Fibroblast of villous mesenchyme (primary cell): ENCODE results near the gene ATP8A1. TPM values are rescaled to one million over a fixed set of nuclear protein-coding genes. Genes with fewer than 3 reads are reported as not detected.
A peak's percentile ranks its signal among the peaks of the same experiment; 100 is the strongest.

Source experiments
- DNase-seq: peaks from one replicate; pipeline ENCODE4 v3.0.0-alpha.2; 2010; ENCODE audit warnings: low read depth
- H3K4me3 ChIP-seq: 2 replicates; pipeline ENCODE4 v1.5.1; 2011; ENCODE audit warnings: low read depth, mild to moderate bottlenecking, low read length
- total RNA-seq: library from RNA; depleted of rRNA; stranded (reverse); fragments of >200 nt; gene quantifications from 2 replicates; pipeline ENCODE4 v1.2.3, GENCODE V29; 2012
- TF ChIP-seq, protein P1 (sequence below): IDR thresholded peaks from 2 replicates; pipeline ENCODE4 v1.5.1; 2012; ENCODE audit warnings: low read depth, mild to moderate bottlenecking, low read length; ENCODE audit not compliant: insufficient read depth

The ATP8A1 gene
- total RNA-seq, 1 donor: 0.86 TPM

- TF ChIP-seq, protein P1, sequence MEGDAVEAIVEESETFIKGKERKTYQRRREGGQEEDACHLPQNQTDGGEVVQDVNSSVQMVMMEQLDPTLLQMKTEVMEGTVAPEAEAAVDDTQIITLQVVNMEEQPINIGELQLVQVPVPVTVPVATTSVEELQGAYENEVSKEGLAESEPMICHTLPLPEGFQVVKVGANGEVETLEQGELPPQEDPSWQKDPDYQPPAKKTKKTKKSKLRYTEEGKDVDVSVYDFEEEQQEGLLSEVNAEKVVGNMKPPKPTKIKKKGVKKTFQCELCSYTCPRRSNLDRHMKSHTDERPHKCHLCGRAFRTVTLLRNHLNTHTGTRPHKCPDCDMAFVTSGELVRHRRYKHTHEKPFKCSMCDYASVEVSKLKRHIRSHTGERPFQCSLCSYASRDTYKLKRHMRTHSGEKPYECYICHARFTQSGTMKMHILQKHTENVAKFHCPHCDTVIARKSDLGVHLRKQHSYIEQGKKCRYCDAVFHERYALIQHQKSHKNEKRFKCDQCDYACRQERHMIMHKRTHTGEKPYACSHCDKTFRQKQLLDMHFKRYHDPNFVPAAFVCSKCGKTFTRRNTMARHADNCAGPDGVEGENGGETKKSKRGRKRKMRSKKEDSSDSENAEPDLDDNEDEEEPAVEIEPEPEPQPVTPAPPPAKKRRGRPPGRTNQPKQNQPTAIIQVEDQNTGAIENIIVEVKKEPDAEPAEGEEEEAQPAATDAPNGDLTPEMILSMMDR: no peak
- peak; percentile 62 for DNase-seq
- no peak overlapping the region for H3K4me3 ChIP-seq
Measured at GRCh38 chr4:42412251-42412650, 244.7 kb downstream of the ATP8A1 start.

GRCh38 chr4:42411803-42412202 is 245.1 kb downstream of the ATP8A1 start:
- TF ChIP-seq, protein P1: no peak
- DNase-seq: peak; percentile 5
- no peak overlapping the region for H3K4me3 ChIP-seq

- no peak overlapping the region for H3K4me3 ChIP-seq
- no peak for DNase-seq
- TF ChIP-seq, protein P1: no peak
Measured at GRCh38 chr4:42410446-42410845, 246.5 kb downstream of the ATP8A1 start.

DNA sequence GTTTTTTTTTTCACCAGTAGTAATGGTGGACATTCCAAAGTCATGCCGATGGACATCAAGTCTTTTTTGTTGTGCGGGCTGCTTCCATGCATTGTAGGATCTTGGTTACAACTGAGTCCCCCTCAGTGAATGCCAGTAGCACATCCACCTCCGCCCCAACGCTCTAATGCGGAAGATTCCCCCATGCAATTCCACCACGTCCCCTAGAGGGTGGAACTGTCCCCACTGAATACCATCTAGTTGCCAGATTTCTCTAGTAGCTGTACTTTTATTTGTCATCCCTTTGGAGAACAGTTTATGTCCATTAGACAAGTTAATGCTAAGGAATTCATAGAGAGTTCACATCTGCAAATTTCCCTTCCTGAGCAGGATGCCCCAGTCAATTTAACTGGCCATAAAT is 252.9 kb downstream of the ATP8A1 start:
- DNase-seq: no peak
- H3K4me3 ChIP-seq: no peak overlapping the region
- TF ChIP-seq, protein P1: no peak

DNA sequence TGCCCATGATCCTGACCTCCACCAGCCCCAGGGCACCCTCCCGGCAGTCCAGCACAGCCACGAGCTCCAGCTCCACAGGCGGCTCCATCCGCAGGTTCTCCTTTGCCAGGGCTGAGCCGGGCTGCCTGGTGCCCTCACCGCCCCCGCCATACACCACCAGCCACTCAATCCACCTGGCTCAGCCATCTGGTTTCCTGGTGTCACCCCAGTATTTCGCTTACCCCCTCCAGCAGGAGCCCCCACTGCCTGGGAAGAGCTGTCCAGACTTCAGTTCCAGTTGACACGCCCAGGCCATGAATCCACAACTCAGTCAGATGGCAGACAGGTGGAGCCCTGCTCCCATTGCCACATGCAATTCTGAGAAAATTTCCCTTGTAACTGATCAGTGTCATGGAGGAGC is 255.7 kb downstream of the ATP8A1 start:
- DNase-seq: no peak
- TF ChIP-seq, protein P1: no peak
- H3K4me3 ChIP-seq: no peak overlapping the region

DNA sequence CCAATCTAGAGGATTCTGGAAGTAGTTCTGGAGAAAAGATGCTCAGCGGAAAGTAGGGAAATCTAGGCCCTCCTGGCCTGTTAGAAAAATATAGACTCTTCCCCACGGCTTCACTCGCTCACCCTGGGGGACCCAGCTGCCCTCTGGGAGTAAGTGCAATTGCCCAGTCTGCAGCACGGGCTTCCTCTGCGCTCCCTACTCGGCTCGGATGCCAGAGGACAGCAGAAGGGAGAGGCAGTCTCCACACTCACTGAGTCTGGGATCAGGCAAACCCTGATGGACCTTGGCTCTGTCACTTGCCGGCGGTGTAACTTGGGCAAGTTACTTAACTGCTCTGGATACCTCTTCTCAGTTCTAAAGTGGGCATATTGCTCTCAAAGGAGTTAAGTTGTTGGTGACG is 257.5 kb downstream of the ATP8A1 start:
- H3K4me3 ChIP-seq: no peak overlapping the region
- no peak for DNase-seq
- TF ChIP-seq, protein P1: no peak

DNA sequence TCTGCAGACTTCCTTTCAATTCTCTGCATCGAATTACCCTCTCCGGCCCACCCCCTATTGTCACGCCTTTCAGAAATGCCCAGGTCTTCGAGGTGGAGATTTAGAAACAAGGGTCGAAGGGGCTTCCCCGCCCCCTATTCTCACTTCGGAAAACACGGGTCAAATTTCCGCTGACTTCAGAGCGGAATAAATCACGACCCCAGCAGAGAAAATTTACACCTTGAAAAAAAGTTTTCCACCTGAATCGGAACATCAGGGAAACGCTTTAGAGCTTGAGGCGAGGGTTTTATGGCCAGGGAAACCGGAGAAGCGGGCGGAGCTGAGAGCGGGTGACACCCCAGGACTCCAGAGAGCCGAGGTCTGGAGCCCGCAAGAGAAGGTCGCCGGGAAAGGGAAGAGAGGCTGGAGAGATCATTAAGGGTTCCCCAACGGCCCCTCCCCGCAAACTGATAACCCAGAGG is 258.0 kb downstream of the ATP8A1 start:
- no peak for DNase-seq
- TF ChIP-seq, protein P1: no peak
- H3K4me3 ChIP-seq: no peak overlapping the region
